ENCODE data around the gene GXYLT2.

GXYLT2 gene

GRCh38 chr3:72887705-72888545 is at the start of gene GXYLT2:
Gene GXYLT2, plus strand, starts transcription at chr3:72888046. Its CDS starts 188 bp downstream, at chr3:72888234.
- Histone ChIP-seq H3K36me3 (ENCODE audit: insufficient read depth, low read length) (no peaks in the 10 kb centered on the region), H3K4me1 (ENCODE audit: insufficient read depth, low read length) (peaks cover 15% of the 10 kb centered on the region), H3K27me3 (ENCODE audit: control insufficient read depth in 1 of 2, insufficient read depth in 2 of 2, low read length in 2 of 2) (no peaks in the 10 kb centered on the region), H3K27ac (ENCODE audit: low read depth, low read length) (peak within 1 kb of the TSS; percentile 49), H3K4me3 (ENCODE audit: low read depth in 1 of 2, low read length in 2 of 2) (peak within 1 kb of the TSS; percentile 46 to 50), H3K9ac (ENCODE audit: low read length) (no peak within 1 kb of the TSS), H3K9me3 (ENCODE audit: low read length) (no peaks in the 10 kb centered on the region)

- no peak overlapping the region for H3K9ac ChIP-seq (ENCODE audit: low read length)
- H3K27me3 ChIP-seq (ENCODE audit: control insufficient read depth in 1 of 2, insufficient read depth in 2 of 2, low read length in 2 of 2): no peaks in the 10 kb centered on the region
- H3K36me3 ChIP-seq (ENCODE audit: insufficient read depth, low read length): peaks cover 17% of the 10 kb centered on the region
- H3K9me3 ChIP-seq (ENCODE audit: low read length): no peaks in the 10 kb centered on the region
- H3K27ac ChIP-seq (ENCODE audit: low read depth, low read length): no peak overlapping the region
- peaks cover 8% of the 10 kb centered on the region for H3K4me1 ChIP-seq (ENCODE audit: insufficient read depth, low read length)
- no peak overlapping the region for H3K4me3 ChIP-seq (ENCODE audit: low read depth in 1 of 2, low read length in 2 of 2)
These were observed 48.8 kb upstream of the GXYLT2 start for GRCh38 chr3:72839057-72839456.

- peaks cover 13% of the 10 kb centered on the region for H3K36me3 ChIP-seq (ENCODE audit: insufficient read depth, low read length)
- no peak overlapping the region for H3K4me3 ChIP-seq (ENCODE audit: low read depth in 1 of 2, low read length in 2 of 2)
- H3K9ac ChIP-seq (ENCODE audit: low read length): no peak overlapping the region
- H3K27me3 ChIP-seq (ENCODE audit: control insufficient read depth in 1 of 2, insufficient read depth in 2 of 2, low read length in 2 of 2): no peaks in the 10 kb centered on the region
- no peaks in the 10 kb centered on the region for H3K9me3 ChIP-seq (ENCODE audit: low read length)
- no peak overlapping the region for H3K27ac ChIP-seq (ENCODE audit: low read depth, low read length)
- H3K4me1 ChIP-seq (ENCODE audit: insufficient read depth, low read length): peaks cover 23% of the 10 kb centered on the region
These were observed 43.3 kb upstream of the GXYLT2 start for GRCh38 chr3:72844436-72844993.

- no peaks in the 10 kb centered on the region for H3K27me3 ChIP-seq (ENCODE audit: control insufficient read depth in 1 of 2, insufficient read depth in 2 of 2, low read length in 2 of 2)
- no peak overlapping the region for H3K4me3 ChIP-seq (ENCODE audit: low read depth in 1 of 2, low read length in 2 of 2)
- no peak overlapping the region for H3K9ac ChIP-seq (ENCODE audit: low read length)
- H3K27ac ChIP-seq (ENCODE audit: low read depth, low read length): no peak overlapping the region
- H3K36me3 ChIP-seq (ENCODE audit: insufficient read depth, low read length): peaks cover 7% of the 10 kb centered on the region
- H3K9me3 ChIP-seq (ENCODE audit: low read length): no peaks in the 10 kb centered on the region
- H3K4me1 ChIP-seq (ENCODE audit: insufficient read depth, low read length): peaks cover 23% of the 10 kb centered on the region
These were observed 41.7 kb upstream of the GXYLT2 start for GRCh38 chr3:72846166-72846565.

- Histone ChIP-seq H3K27me3 (ENCODE audit: control insufficient read depth in 1 of 2, insufficient read depth in 2 of 2, low read length in 2 of 2) (no peaks in the 10 kb centered on the region), H3K9ac (ENCODE audit: low read length) (peak overlapping the region; percentile 55), H3K36me3 (ENCODE audit: insufficient read depth, low read length) (no peaks in the 10 kb centered on the region), H3K27ac (ENCODE audit: low read depth, low read length) (peak overlapping the region; percentile 85), H3K4me1 (ENCODE audit: insufficient read depth, low read length) (peaks cover 23% of the 10 kb centered on the region), H3K4me3 (ENCODE audit: low read depth in 1 of 2, low read length in 2 of 2) (peak overlapping the region; percentile 84 to 95), H3K9me3 (ENCODE audit: low read length) (no peaks in the 10 kb centered on the region)
These were observed 40.6 kb upstream of the GXYLT2 start for GRCh38 chr3:72847282-72847681.

- H3K9me3 ChIP-seq (ENCODE audit: low read length): no peaks in the 10 kb centered on the region
- H3K9ac ChIP-seq (ENCODE audit: low read length): peak within 1 kb of the TSS; percentile 55
- H3K27me3 ChIP-seq (ENCODE audit: control insufficient read depth in 1 of 2, insufficient read depth in 2 of 2, low read length in 2 of 2): no peaks in the 10 kb centered on the region
- H3K36me3 ChIP-seq (ENCODE audit: insufficient read depth, low read length): no peaks in the 10 kb centered on the region
- peak within 1 kb of the TSS; percentile 84 to 95 for H3K4me3 ChIP-seq (ENCODE audit: low read depth in 1 of 2, low read length in 2 of 2)
- H3K27ac ChIP-seq (ENCODE audit: low read depth, low read length): peak within 1 kb of the TSS; percentile 85
- peaks cover 23% of the 10 kb centered on the region for H3K4me1 ChIP-seq (ENCODE audit: insufficient read depth, low read length)
These were observed 39.8 kb upstream of the GXYLT2 start, which contains the start of gene SHQ1 for GRCh38 chr3:72847751-72848702. Gene SHQ1, minus strand, starts transcription at chr3:72848445. Its CDS starts 105 bp downstream, at chr3:72848340.

- H3K27me3 ChIP-seq (ENCODE audit: control insufficient read depth in 1 of 2, insufficient read depth in 2 of 2, low read length in 2 of 2): no peaks in the 10 kb centered on the region
- H3K9me3 ChIP-seq (ENCODE audit: low read length): no peaks in the 10 kb centered on the region
- peaks cover 23% of the 10 kb centered on the region for H3K4me1 ChIP-seq (ENCODE audit: insufficient read depth, low read length)
- H3K36me3 ChIP-seq (ENCODE audit: insufficient read depth, low read length): no peaks in the 10 kb centered on the region
- H3K27ac ChIP-seq (ENCODE audit: low read depth, low read length): no peak overlapping the region
- peak overlapping the region; percentile 84 to 95 for H3K4me3 ChIP-seq (ENCODE audit: low read depth in 1 of 2, low read length in 2 of 2)
- no peak overlapping the region for H3K9ac ChIP-seq (ENCODE audit: low read length)
These were observed 39.2 kb upstream of the GXYLT2 start for GRCh38 chr3:72848703-72849081.

- Histone ChIP-seq H3K4me1 (ENCODE audit: insufficient read depth, low read length) (no peaks in the 10 kb centered on the region), H3K27ac (ENCODE audit: low read depth, low read length) (no peak overlapping the region), H3K4me3 (ENCODE audit: low read depth in 1 of 2, low read length in 2 of 2) (no peak overlapping the region), H3K36me3 (ENCODE audit: insufficient read depth, low read length) (no peaks in the 10 kb centered on the region), H3K9ac (ENCODE audit: low read length) (no peak overlapping the region), H3K27me3 (ENCODE audit: control insufficient read depth in 1 of 2, insufficient read depth in 2 of 2, low read length in 2 of 2) (no peaks in the 10 kb centered on the region), H3K9me3 (ENCODE audit: low read length) (no peaks in the 10 kb centered on the region)
These were observed 32.8 kb upstream of the GXYLT2 start for GRCh38 chr3:72855001-72855400.

GRCh38 chr3:72860053-72860452 is 27.8 kb upstream of the GXYLT2 start:
- Histone ChIP-seq H3K27ac (ENCODE audit: low read depth, low read length) (no peak overlapping the region), H3K36me3 (ENCODE audit: insufficient read depth, low read length) (no peaks in the 10 kb centered on the region), H3K9me3 (ENCODE audit: low read length) (no peaks in the 10 kb centered on the region), H3K4me3 (ENCODE audit: low read depth in 1 of 2, low read length in 2 of 2) (no peak overlapping the region), H3K27me3 (ENCODE audit: control insufficient read depth in 1 of 2, insufficient read depth in 2 of 2, low read length in 2 of 2) (no peaks in the 10 kb centered on the region), H3K9ac (ENCODE audit: low read length) (no peak overlapping the region), H3K4me1 (ENCODE audit: insufficient read depth, low read length) (no peaks in the 10 kb centered on the region)

GRCh38 chr3:72860846-72861245 is 27.0 kb upstream of the GXYLT2 start:
- no peak overlapping the region for H3K27ac ChIP-seq (ENCODE audit: low read depth, low read length)
- no peak overlapping the region for H3K9ac ChIP-seq (ENCODE audit: low read length)
- H3K4me1 ChIP-seq (ENCODE audit: insufficient read depth, low read length): no peaks in the 10 kb centered on the region
- no peak overlapping the region for H3K4me3 ChIP-seq (ENCODE audit: low read depth in 1 of 2, low read length in 2 of 2)
- H3K27me3 ChIP-seq (ENCODE audit: control insufficient read depth in 1 of 2, insufficient read depth in 2 of 2, low read length in 2 of 2): no peaks in the 10 kb centered on the region
- no peaks in the 10 kb centered on the region for H3K36me3 ChIP-seq (ENCODE audit: insufficient read depth, low read length)
- H3K9me3 ChIP-seq (ENCODE audit: low read length): no peaks in the 10 kb centered on the region

All from muscle layer of colon (tissue), 2 donors.